ENCODE measurements around the gene BSND.

Gene BSND

GRCh38 chr1:55000110-55001085, 1.7 kb downstream of the BSND start:
- in situ Hi-C loops (cut with HindIII; ENCODE audit: low sequenced_read_pairs), result no loop called here
- TF ChIP-seq, protein P1, sequence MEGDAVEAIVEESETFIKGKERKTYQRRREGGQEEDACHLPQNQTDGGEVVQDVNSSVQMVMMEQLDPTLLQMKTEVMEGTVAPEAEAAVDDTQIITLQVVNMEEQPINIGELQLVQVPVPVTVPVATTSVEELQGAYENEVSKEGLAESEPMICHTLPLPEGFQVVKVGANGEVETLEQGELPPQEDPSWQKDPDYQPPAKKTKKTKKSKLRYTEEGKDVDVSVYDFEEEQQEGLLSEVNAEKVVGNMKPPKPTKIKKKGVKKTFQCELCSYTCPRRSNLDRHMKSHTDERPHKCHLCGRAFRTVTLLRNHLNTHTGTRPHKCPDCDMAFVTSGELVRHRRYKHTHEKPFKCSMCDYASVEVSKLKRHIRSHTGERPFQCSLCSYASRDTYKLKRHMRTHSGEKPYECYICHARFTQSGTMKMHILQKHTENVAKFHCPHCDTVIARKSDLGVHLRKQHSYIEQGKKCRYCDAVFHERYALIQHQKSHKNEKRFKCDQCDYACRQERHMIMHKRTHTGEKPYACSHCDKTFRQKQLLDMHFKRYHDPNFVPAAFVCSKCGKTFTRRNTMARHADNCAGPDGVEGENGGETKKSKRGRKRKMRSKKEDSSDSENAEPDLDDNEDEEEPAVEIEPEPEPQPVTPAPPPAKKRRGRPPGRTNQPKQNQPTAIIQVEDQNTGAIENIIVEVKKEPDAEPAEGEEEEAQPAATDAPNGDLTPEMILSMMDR (IDR thresholded peaks at IDR 0.05; ENCODE audit: low read depth, low read length), result no peak

GRCh38 chr1:55001311-55001710, 2.6 kb downstream of the BSND start:
- TF ChIP-seq, protein P1 (IDR thresholded peaks at IDR 0.05; ENCODE audit: low read depth, low read length), result no peak
- H3K4me3 ChIP-seq (ENCODE audit: low read depth, low read length), result no peak overlapping the region
- in situ Hi-C loops (cut with HindIII; ENCODE audit: low sequenced_read_pairs), result no loop called here
- DNase-seq (ENCODE audit: low read depth, low spot score), result no peak

More at GRCh38 chr1:55000110-55001085, 1.7 kb downstream of the BSND start:
- DNase-seq (ENCODE audit: low read depth, low spot score), result no peak
- no peak overlapping the region for H3K4me3 ChIP-seq (ENCODE audit: low read depth, low read length)

DNA sequence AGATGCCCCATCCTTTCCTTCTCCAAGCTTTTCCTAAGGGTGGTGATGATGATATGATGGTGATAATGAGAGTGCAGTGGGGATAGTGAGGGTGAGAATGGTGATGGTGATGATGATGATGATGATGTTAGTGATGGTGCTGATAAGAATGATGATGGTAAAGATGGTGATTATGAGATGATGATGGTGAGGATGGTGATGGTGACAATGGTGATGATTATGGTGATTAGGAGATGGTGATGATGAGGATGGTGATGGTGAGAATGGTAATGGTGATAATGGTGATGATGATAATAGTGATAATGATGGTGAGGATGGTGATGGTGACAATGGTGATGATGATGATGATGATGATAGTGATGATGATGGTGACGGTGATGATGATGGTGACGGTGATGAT, 4.0 kb downstream of the BSND start:
- H3K4me3 ChIP-seq (ENCODE audit: low read depth, low read length), result no peak overlapping the region
- in situ Hi-C loops (cut with HindIII; ENCODE audit: low sequenced_read_pairs), result no loop called here
- TF ChIP-seq, protein P1 (IDR thresholded peaks at IDR 0.05; ENCODE audit: low read depth, low read length), result no peak
- no peak for DNase-seq (ENCODE audit: low read depth, low spot score)

GRCh38 chr1:55005351-55006140, 6.8 kb downstream of the BSND start:
- in situ Hi-C loops (cut with HindIII; ENCODE audit: low sequenced_read_pairs), result no loop called here
- no peak overlapping the region for H3K4me3 ChIP-seq (ENCODE audit: low read depth, low read length)
- TF ChIP-seq, protein P1 (IDR thresholded peaks at IDR 0.05; ENCODE audit: low read depth, low read length), result no peak
- DNase-seq (ENCODE audit: low read depth, low spot score), result no peak

GRCh38 chr1:55006931-55007330, 8.2 kb downstream of the BSND start:
- TF ChIP-seq, protein P1 (IDR thresholded peaks at IDR 0.05; ENCODE audit: low read depth, low read length), result no peak
- no peak for DNase-seq (ENCODE audit: low read depth, low spot score)
- H3K4me3 ChIP-seq (ENCODE audit: low read depth, low read length), result no peak overlapping the region
- in situ Hi-C loops (cut with HindIII; ENCODE audit: low sequenced_read_pairs), result no loop called here

GRCh38 chr1:55007625-55008024, 8.9 kb downstream of the BSND start:
- in situ Hi-C loops (cut with HindIII; ENCODE audit: low sequenced_read_pairs), result no loop called here
- peak; percentile 44 for DNase-seq (ENCODE audit: low read depth, low spot score)
- TF ChIP-seq, protein P1 (IDR thresholded peaks at IDR 0.05; ENCODE audit: low read depth, low read length), result no peak
- no peak overlapping the region for H3K4me3 ChIP-seq (ENCODE audit: low read depth, low read length)
